Neural cell (in vitro differentiated cells): ENCODE measurements around the gene FIBCD1.

ENCODE experiments used
- EZH2 ChIP-seq: fragments of 200-600, 300-800 bp; shearing (Covaris generic), sonication (generic); IDR thresholded peaks from 2 replicates; pipeline ENCODE4 v1.6.1; 2014; ENCODE audit warnings: antibody characterized with exemption, low read length, borderline replicate concordance, mild to moderate bottlenecking; ENCODE audit not compliant: insufficient read depth, poor library complexity, severe bottlenecking
- TF ChIP-seq, protein P1 (sequence below): fragments of 450-650 bp; IDR thresholded peaks from 2 replicates; pipeline ENCODE4 v1.5.1; 2014; ENCODE audit warnings: antibody characterized with exemption, mild to moderate bottlenecking, moderate library complexity; ENCODE audit not compliant: poor library complexity, severe bottlenecking

DNA sequence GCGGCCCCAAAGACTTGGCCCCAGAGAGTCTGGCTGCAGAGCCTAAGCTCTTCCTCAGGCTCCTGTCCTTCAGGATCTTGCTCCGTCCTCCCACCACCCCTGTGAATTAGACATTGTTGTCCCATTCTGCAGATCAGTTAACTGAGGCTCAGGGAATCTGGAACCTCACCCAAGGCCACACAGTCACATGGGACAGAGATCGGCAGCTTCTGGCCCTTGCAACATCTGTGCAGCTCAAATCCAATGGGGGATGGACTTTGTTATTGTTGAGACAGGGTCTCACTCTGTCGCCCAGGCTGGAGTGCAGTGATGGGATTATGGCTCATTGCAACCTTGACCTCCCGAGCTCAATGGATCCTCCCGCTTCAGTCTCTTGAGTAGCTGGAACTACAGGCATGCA is 46.0 kb upstream of the FIBCD1 start:
- no peak for TF ChIP-seq EZH2
- TF ChIP-seq, protein P1, sequence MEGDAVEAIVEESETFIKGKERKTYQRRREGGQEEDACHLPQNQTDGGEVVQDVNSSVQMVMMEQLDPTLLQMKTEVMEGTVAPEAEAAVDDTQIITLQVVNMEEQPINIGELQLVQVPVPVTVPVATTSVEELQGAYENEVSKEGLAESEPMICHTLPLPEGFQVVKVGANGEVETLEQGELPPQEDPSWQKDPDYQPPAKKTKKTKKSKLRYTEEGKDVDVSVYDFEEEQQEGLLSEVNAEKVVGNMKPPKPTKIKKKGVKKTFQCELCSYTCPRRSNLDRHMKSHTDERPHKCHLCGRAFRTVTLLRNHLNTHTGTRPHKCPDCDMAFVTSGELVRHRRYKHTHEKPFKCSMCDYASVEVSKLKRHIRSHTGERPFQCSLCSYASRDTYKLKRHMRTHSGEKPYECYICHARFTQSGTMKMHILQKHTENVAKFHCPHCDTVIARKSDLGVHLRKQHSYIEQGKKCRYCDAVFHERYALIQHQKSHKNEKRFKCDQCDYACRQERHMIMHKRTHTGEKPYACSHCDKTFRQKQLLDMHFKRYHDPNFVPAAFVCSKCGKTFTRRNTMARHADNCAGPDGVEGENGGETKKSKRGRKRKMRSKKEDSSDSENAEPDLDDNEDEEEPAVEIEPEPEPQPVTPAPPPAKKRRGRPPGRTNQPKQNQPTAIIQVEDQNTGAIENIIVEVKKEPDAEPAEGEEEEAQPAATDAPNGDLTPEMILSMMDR = no peak
